ENCODE measurements around the gene LIPN. TPM values are rescaled to one million over a fixed set of nuclear protein-coding genes. Genes with fewer than 3 reads are reported as not detected.

LIPN gene
- total RNA-seq, 1 experiment from 2014 or later, result not detected

DNA sequence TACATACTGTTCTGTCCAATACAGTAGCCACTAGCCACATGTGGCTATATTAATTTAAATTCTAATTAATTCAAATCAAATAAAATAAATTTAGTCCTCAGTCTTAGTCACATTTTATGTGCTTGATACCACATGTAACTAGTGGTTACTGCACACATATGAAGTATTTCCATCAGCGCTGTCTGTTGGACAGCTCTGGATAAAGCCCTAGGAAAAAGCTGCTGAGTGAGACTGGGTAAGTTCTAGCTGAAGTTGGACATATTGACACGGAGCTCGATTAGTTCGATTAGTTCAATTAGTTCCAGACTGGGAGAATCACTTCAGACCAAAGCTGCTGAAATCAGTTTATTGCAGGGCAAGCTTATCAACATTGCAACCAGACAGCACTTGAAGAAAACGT is 27.6 kb downstream of the LIPN start:
- intact Hi-C loops (cut with micrococcal nuclease; ENCODE audit: unreplicated experiment), result no loop called here
- H3K4me3 ChIP-seq (ENCODE audit: low read depth, low read length, poor library complexity, severe bottlenecking), result no peak overlapping the region
- no peaks in the 10 kb centered on the region for H3K27me3 ChIP-seq (replicated peaks; ENCODE audit: insufficient read depth, low read depth, low read length, poor library complexity)
- ChIA-PET POLR2A (ENCODE audit: low non-redundant PET) (no interaction called here), CTCF (no interaction called here)
- H3K36me3 ChIP-seq (ENCODE audit: insufficient read depth, low read length, poor library complexity, severe bottlenecking), result no peaks in the 10 kb centered on the region
- no peaks in the 10 kb centered on the region for H3K9me3 ChIP-seq (ENCODE audit: low read depth, low read length, poor library complexity, severe bottlenecking)
- TF ChIP-seq, protein P1, sequence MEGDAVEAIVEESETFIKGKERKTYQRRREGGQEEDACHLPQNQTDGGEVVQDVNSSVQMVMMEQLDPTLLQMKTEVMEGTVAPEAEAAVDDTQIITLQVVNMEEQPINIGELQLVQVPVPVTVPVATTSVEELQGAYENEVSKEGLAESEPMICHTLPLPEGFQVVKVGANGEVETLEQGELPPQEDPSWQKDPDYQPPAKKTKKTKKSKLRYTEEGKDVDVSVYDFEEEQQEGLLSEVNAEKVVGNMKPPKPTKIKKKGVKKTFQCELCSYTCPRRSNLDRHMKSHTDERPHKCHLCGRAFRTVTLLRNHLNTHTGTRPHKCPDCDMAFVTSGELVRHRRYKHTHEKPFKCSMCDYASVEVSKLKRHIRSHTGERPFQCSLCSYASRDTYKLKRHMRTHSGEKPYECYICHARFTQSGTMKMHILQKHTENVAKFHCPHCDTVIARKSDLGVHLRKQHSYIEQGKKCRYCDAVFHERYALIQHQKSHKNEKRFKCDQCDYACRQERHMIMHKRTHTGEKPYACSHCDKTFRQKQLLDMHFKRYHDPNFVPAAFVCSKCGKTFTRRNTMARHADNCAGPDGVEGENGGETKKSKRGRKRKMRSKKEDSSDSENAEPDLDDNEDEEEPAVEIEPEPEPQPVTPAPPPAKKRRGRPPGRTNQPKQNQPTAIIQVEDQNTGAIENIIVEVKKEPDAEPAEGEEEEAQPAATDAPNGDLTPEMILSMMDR (conservative IDR thresholded peaks at IDR 0.05; ENCODE audit: low read depth, low read length), result no peak
- no peak for TF ChIP-seq EZH2 (IDR thresholded peaks at IDR 0.05; ENCODE audit: borderline replicate concordance, low read depth, low read length, poor library complexity, severe bottlenecking)
- no TSS peak for BruUV-seq (replicated peaks)
- H3K4me1 ChIP-seq (ENCODE audit: insufficient read depth, low read length, poor library complexity, severe bottlenecking), result no peaks in the 10 kb centered on the region
- no peak overlapping the region for H3K27ac ChIP-seq (ENCODE audit: low read depth, low read length, poor library complexity, severe bottlenecking)
- DNase-seq (ENCODE audit: low spot score), result no peak

GRCh38 chr10:88788924-88789323 is 29.1 kb downstream of the LIPN start:
- DNase-seq (ENCODE audit: low spot score), result no peak
- Histone ChIP-seq H3K27ac (ENCODE audit: low read depth, low read length, poor library complexity, severe bottlenecking) (no peak overlapping the region), H3K4me3 (ENCODE audit: low read depth, low read length, poor library complexity, severe bottlenecking) (no peak overlapping the region), H3K9me3 (ENCODE audit: low read depth, low read length, poor library complexity, severe bottlenecking) (no peaks in the 10 kb centered on the region), H3K36me3 (ENCODE audit: insufficient read depth, low read length, poor library complexity, severe bottlenecking) (no peaks in the 10 kb centered on the region), H3K27me3 (replicated peaks; ENCODE audit: insufficient read depth, low read depth, low read length, poor library complexity) (no peaks in the 10 kb centered on the region), H3K4me1 (ENCODE audit: insufficient read depth, low read length, poor library complexity, severe bottlenecking) (no peaks in the 10 kb centered on the region)
- POLR2A ChIA-PET (ENCODE audit: low non-redundant PET), result no interaction called here
- no TSS peak for BruUV-seq (replicated peaks)
- no peak for TF ChIP-seq EZH2 (IDR thresholded peaks at IDR 0.05; ENCODE audit: borderline replicate concordance, low read depth, low read length, poor library complexity, severe bottlenecking)
- TF ChIP-seq, protein P1 (conservative IDR thresholded peaks at IDR 0.05; ENCODE audit: low read depth, low read length), result no peak
- CTCF ChIA-PET, result no interaction called here
- intact Hi-C loops (cut with micrococcal nuclease; ENCODE audit: unreplicated experiment), result no loop called here

GRCh38 chr10:88791924-88792323 is 32.1 kb downstream of the LIPN start:
- no TSS peak for BruUV-seq (replicated peaks)
- ChIA-PET CTCF (interaction anchor here (1.0 kb wide), 1 partner anchor 227 kb away, joined by 4 read pairs; no protein-coding TSS in a partner anchor), POLR2A (ENCODE audit: low non-redundant PET) (no interaction called here)
- no peak overlapping the region for H3K27ac ChIP-seq (ENCODE audit: low read depth, low read length, poor library complexity, severe bottlenecking)
- no peaks in the 10 kb centered on the region for H3K27me3 ChIP-seq (replicated peaks; ENCODE audit: insufficient read depth, low read depth, low read length, poor library complexity)
- H3K4me3 ChIP-seq (ENCODE audit: low read depth, low read length, poor library complexity, severe bottlenecking), result no peak overlapping the region
- H3K36me3 ChIP-seq (ENCODE audit: insufficient read depth, low read length, poor library complexity, severe bottlenecking), result no peaks in the 10 kb centered on the region
- intact Hi-C loops (cut with micrococcal nuclease; ENCODE audit: unreplicated experiment), result loop anchor here (5.0 kb wide), 1 partner anchor 105 kb away; no protein-coding TSS in a partner anchor
- peak; percentile 74 for DNase-seq (ENCODE audit: low spot score)
- no peaks in the 10 kb centered on the region for H3K4me1 ChIP-seq (ENCODE audit: insufficient read depth, low read length, poor library complexity, severe bottlenecking)
- H3K9me3 ChIP-seq (ENCODE audit: low read depth, low read length, poor library complexity, severe bottlenecking), result no peaks in the 10 kb centered on the region
- TF ChIP-seq EZH2 (IDR thresholded peaks at IDR 0.05; ENCODE audit: borderline replicate concordance, low read depth, low read length, poor library complexity, severe bottlenecking), result no peak
- TF ChIP-seq, protein P1 (conservative IDR thresholded peaks at IDR 0.05; ENCODE audit: low read depth, low read length), result peak; percentile 71
